ENCODE results near the gene CDC45. TPM values are rescaled to one million over a fixed set of nuclear protein-coding genes. Genes with fewer than 3 reads are reported as not detected.

CDC45 gene
- total and polyA plus RNA-seq, 2 of the 13 experiments (the other 11 are each of a cell fraction or from before 2014, with no cell fraction given): 14.4 to 36.3 TPM

DNA sequence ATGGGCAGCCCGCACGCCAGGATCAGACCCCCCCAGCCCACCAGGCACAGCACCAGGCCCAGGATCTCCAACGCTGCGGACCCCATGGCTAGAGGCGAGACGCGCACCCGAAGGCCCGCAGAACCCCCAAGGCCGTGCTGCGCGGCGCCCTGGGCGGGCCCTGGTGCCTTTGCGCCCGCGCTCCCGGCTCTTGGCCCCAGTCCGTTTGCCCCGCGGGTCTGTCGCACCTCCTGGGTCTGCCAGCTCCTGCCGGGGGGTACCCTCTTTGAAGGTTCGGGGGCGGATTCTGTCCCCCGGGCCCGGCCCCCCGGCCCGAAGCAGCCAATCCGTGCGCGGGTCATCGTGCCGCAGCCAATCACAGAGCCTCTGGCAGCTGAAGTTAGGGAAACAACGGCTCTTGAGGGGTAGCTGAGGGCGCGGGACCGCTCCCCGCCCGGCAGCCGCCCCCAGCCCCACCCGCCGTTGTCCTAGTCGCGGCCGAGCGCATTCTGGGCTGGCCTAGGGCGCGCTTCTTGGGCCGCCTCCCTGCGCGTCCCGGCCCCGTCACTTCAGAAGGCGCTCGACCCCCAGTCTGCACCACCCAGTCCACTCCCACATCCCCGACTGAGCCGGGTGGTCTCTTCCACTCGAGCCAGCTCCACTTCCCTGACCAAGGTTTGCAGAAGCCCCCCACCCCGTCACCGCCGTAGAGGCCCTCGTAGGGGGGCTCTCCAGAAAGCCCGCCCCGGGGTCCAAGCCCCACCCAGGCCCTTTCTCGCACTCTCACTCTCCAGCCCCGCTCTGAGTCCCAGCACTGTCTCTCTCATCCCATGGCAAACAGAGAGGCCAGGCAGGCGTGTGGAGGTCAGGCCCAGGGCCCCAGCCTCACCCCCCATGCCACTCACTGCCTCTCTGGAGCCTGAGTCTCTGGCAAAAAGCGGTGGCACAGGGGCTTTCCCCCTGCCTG is 44.7 kb downstream of the CDC45 start, which contains the start of gene CLDN5:
Gene CLDN5, minus strand, starts transcription at position 241 of the 946 bp plus-strand sequence. Its CDS starts 155 bp downstream, at position 86.
- H3K79me2 ChIP-seq (ENCODE audit: insufficient read depth, low read length): no peaks in the 10 kb centered on the region
- no peak for TF ChIP-seq PTBP1 (IDR thresholded peaks at IDR 0.05; ENCODE audit: low read depth, low read length, poor library complexity, severe bottlenecking)
- TF ChIP-seq ZNF75D (CRISPR knock-in tag; IDR thresholded peaks at IDR 0.05; ENCODE audit: borderline replicate concordance): no peak
- TF ChIP-seq ZFP36L1 (CRISPR knock-in tag; IDR thresholded peaks at IDR 0.05): no peak
- no peak for TF ChIP-seq BRD4 (CRISPR knock-in tag; IDR thresholded peaks at IDR 0.05)
- TF ChIP-seq ISX (CRISPR knock-in tag; conservative IDR thresholded peaks at IDR 0.05): no peak
- TF ChIP-seq DPF2 (CRISPR knock-in tag; IDR thresholded peaks at IDR 0.05; ENCODE audit: borderline replicate concordance, low read depth): no peak
- TF ChIP-seq ZNF552 (CRISPR knock-in tag; IDR thresholded peaks at IDR 0.05; ENCODE audit: borderline replicate concordance): no peak
- TF ChIP-seq GFI1 (CRISPR knock-in tag; IDR thresholded peaks at IDR 0.05; ENCODE audit: borderline replicate concordance): no peak
- in situ Hi-C loops (cut with HindIII; ENCODE audit: extremely low pct_ligation_motif_present, low pct_unique_long_range_greater_than_20kb): no loop called here
- no peak within 1 kb of the TSS for H3K4me3 ChIP-seq (replicated peaks in 1 of 3; ENCODE audit: insufficient read depth in 1 of 3, low read depth in 2 of 3, low read length in 3 of 3)
- FAIRE-seq (no peak), ATAC-seq (no peak), DNase-seq (ENCODE audit: low spot score) (no peak)
- WGBS (ENCODE audit: low lambda C conversion rate): 94% methylated on average over 31 of the region's 69 CpGs
- no peak within 1 kb of the TSS for H3K4me2 ChIP-seq (ENCODE audit: low read depth, low read length)
- no TSS peak for BruUV-seq (replicated peaks)
- no peaks in the 10 kb centered on the region for H3K9me3 ChIP-seq (ENCODE audit: low read length)
- no peak within 1 kb of the TSS for H3K9ac ChIP-seq (ENCODE audit: insufficient read depth, low read depth, low read length)
- ChIA-PET POLR2A (no interaction called here), CTCF (ENCODE audit: low intra/inter-chr PET ratio, low total read pairs) (no interaction called here)
- H3K27me3 ChIP-seq (ENCODE audit: control insufficient read depth in 1 of 2, insufficient read depth in 2 of 2, low read length in 2 of 2): peaks cover 0 to 13% of the 10 kb centered on the region in 2 experiments; a peak in 1 of 5 replicates
- no peaks in the 10 kb centered on the region for H4K20me1 ChIP-seq (ENCODE audit: insufficient read depth, low read length)
- intact Hi-C loops (cut with micrococcal nuclease; ENCODE audit: unreplicated experiment): no loop called here
- H3K36me3 ChIP-seq (replicated peaks in 1 of 2; ENCODE audit: control insufficient read depth in 1 of 2, insufficient read depth in 2 of 2, low read length in 2 of 2): no peaks in the 10 kb centered on the region; a peak in 1 of 5 replicates
- H2AFZ ChIP-seq (ENCODE audit: low read length): no peak within 1 kb of the TSS
- H3K27ac ChIP-seq (ENCODE audit: extremely low read length, insufficient read depth, low read length): no peak within 1 kb of the TSS
- no peaks in the 10 kb centered on the region for H3K4me1 ChIP-seq (ENCODE audit: insufficient read depth, low read length)

All from HepG2 (cell line).